ENCODE data around the gene RAPSN. TPM values are rescaled to one million over a fixed set of nuclear protein-coding genes. Genes with fewer than 3 reads are reported as not detected.

The RAPSN gene
- polyA plus RNA-seq, 2 donors = 0.13 to 0.16 TPM

DNA sequence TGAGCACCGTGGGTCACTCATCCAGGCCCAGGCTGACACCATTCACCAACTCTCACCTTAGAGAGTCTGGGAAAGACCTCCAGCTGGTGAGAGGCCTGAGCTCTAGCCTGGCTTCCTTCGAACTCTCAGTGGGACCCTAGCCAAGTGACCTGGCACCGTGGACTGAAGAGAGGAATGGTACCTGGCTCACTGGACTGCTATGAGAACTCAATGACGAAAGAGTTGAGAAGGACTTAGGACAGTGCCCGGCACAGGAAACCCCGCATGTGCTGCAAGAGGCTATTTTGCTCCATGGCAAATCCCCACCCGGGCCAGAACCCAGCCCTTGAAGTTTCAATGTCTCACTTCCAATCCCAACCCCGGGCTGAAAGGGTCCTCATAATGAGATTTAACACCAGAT, 605 bp upstream of the RAPSN start:
- Histone ChIP-seq H3K36me3 (ENCODE audit: control insufficient read depth in 2 of 2, insufficient read depth in 2 of 2, low read length in 1 of 2) (no peaks in the 10 kb centered on the region), H3K9me3 (ENCODE audit: control insufficient read depth in 2 of 2, insufficient read depth in 1 of 2, low read depth in 1 of 2, low read length in 1 of 2) (no peaks in the 10 kb centered on the region), H3K27ac (ENCODE audit: low read depth in 2 of 2, low read length in 1 of 2) (no peak overlapping the region), H3K4me1 (ENCODE audit: control insufficient read depth in 2 of 2, insufficient read depth in 2 of 2, low read length in 1 of 2) (peaks cover 0 to 4% of the 10 kb centered on the region in 2 donors), H3K4me3 (ENCODE audit: low read depth in 1 of 2, low read length in 2 of 2) (no peak overlapping the region), H3K27me3 (ENCODE audit: control insufficient read depth in 1 of 2, insufficient read depth in 2 of 2, low read length in 2 of 2) (no peaks in the 10 kb centered on the region)
- WGBS, 2 donors = 83 to 85% methylated on average over 8 of the region's 8 CpGs

DNA sequence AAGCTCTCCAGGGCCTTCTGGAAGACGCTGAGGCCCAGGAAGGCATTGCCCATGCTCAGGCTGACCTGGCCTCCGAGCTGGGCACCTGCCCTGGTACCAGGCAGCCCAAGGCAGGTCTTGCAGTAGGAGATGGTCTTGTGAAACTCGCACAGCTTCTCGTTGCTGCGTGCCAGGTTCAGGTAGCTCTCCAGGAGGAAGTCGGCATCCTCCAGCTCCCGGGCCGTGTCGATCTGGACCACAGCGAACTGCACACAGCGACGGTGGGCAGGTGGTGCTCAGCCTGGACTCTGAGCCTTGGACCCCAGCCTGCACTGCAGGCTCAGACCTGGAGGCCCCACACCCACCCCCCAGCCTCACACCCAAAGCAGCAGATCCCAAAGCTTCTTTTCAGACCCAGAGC, 1.0 kb downstream of the RAPSN start:
- Histone ChIP-seq H3K9me3 (ENCODE audit: control insufficient read depth in 2 of 2, insufficient read depth in 1 of 2, low read depth in 1 of 2, low read length in 1 of 2) (no peaks in the 10 kb centered on the region), H3K4me3 (ENCODE audit: low read depth in 1 of 2, low read length in 2 of 2) (no peak overlapping the region), H3K27me3 (ENCODE audit: control insufficient read depth in 1 of 2, insufficient read depth in 2 of 2, low read length in 2 of 2) (no peaks in the 10 kb centered on the region), H3K27ac (ENCODE audit: low read depth in 2 of 2, low read length in 1 of 2) (no peak overlapping the region), H3K36me3 (ENCODE audit: control insufficient read depth in 2 of 2, insufficient read depth in 2 of 2, low read length in 1 of 2) (no peaks in the 10 kb centered on the region), H3K4me1 (ENCODE audit: control insufficient read depth in 2 of 2, insufficient read depth in 2 of 2, low read length in 1 of 2) (peaks cover 0 to 4% of the 10 kb centered on the region in 2 donors)
- 89 to 91% methylated on average over 12 of the region's 12 CpGs for WGBS, 2 donors

DNA sequence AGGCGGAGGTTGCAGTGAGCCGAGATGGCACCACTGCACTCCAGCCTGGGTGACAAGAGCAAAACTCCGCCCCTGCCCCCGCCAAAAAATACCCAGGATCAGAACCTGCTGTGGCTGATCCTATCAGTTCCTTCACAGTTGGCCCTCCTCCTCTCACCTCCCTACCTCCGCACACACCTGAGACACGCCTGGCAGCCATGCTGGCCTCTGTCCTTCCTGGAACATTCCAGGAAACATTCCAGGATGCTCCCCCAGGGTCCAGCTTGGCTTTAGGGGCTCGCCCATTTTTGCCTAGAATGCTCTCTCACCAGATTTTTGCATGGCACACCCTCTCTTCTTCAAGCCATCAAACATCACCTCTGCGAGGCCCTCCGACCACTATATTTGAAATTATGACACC, 2.1 kb downstream of the RAPSN start:
- WGBS, 2 donors = 87 to 90% methylated on average over 9 of the region's 9 CpGs

DNA sequence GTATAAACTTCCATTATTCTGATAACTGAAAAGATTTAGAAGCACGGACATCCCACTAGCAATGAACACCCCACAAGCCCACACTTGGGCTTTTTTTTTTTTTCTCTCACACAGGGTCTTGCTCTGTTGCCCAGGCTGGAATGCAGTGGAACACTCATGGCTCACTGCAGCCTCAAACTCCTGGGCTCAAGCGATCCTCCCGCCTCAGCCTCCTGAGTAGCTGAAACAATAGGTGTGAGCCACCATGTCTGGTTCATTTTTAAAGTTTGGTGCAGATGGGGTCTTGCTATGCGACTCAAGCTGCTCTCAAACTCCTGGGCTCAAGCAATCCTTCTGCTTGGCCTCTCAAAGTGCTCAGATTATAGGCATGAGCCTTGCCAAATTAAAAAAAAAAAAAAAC, 3.1 kb downstream of the RAPSN start:
- no peaks in the 10 kb centered on the region for H3K36me3 ChIP-seq (ENCODE audit: control insufficient read depth in 2 of 2, insufficient read depth in 2 of 2, low read length in 1 of 2)
- H3K4me1 ChIP-seq (ENCODE audit: control insufficient read depth in 2 of 2, insufficient read depth in 2 of 2, low read length in 1 of 2) = peaks cover 0 to 4% of the 10 kb centered on the region in 2 donors
- no peak overlapping the region for H3K4me3 ChIP-seq (ENCODE audit: low read depth in 1 of 2, low read length in 2 of 2)
- H3K27ac ChIP-seq (ENCODE audit: low read depth in 2 of 2, low read length in 1 of 2) = no peak overlapping the region
- 92 to 94% methylated on average over 4 of the region's 4 CpGs for WGBS, 2 donors
- no peaks in the 10 kb centered on the region for H3K27me3 ChIP-seq (ENCODE audit: control insufficient read depth in 1 of 2, insufficient read depth in 2 of 2, low read length in 2 of 2)
- H3K9me3 ChIP-seq (ENCODE audit: control insufficient read depth in 2 of 2, insufficient read depth in 1 of 2, low read depth in 1 of 2, low read length in 1 of 2) = no peaks in the 10 kb centered on the region

More for the DNA sequence above, 2.1 kb downstream of the RAPSN start:
- Histone ChIP-seq H3K27ac (ENCODE audit: low read depth in 2 of 2, low read length in 1 of 2) (no peak overlapping the region), H3K9me3 (ENCODE audit: control insufficient read depth in 2 of 2, insufficient read depth in 1 of 2, low read depth in 1 of 2, low read length in 1 of 2) (no peaks in the 10 kb centered on the region), H3K4me1 (ENCODE audit: control insufficient read depth in 2 of 2, insufficient read depth in 2 of 2, low read length in 1 of 2) (peaks cover 0 to 4% of the 10 kb centered on the region in 2 donors), H3K36me3 (ENCODE audit: control insufficient read depth in 2 of 2, insufficient read depth in 2 of 2, low read length in 1 of 2) (no peaks in the 10 kb centered on the region), H3K4me3 (ENCODE audit: low read depth in 1 of 2, low read length in 2 of 2) (no peak overlapping the region), H3K27me3 (ENCODE audit: control insufficient read depth in 1 of 2, insufficient read depth in 2 of 2, low read length in 2 of 2) (no peaks in the 10 kb centered on the region)

DNA sequence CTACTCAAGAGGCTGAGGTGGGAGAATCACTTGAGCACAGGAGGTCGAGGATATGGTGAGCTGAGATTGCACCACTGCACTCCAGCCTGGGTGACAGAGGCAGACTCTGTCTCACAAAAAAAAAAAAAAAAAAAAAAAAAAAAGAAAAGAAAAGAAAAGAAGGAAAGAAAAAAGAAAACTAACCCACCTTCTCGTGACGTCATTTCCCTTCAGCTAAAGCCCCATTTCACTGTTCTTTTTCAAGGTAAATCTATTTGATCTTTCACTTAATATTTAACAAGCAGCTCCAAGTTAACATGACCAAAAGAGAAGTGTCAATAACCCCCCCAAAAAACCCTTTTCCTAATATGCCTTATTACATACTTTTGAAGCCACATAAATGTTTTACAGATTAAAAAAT, 5.1 kb downstream of the RAPSN start:
- 81 to 84% methylated on average over 3 of the region's 3 CpGs for WGBS, 2 donors
- no peak overlapping the region for H3K4me3 ChIP-seq (ENCODE audit: low read depth in 1 of 2, low read length in 2 of 2)

DNA sequence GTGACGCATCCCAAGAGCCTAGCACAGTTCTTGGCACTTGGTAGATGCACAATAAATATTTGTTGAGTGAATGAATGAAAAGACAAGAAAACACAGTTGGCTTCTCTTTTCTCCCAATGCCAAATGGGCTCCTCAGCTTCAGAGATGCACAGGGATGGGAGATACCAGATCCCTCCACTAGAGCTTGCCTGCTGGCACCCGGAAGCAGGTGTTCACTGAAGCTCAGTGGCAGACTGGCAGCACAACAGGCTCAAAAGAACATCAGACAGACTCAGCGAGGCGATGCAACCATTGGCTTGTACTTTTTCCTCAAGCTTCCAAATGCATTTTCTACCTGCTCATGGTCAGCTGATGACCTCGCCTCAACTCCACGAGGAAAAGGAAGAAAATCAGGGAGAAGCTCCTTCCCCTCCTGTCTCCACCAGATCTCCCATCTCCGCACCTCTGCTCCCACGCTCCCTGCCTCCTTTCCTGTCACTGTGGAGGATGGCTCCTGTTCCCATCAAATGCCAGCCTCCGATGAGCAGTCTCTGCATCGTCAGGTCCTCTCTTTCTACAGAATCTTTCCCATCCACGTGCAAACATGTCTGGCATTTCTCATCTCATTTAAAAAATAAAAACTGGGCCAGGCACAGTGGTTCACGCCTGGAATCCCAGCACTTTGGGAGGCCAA, 5.8 kb downstream of the RAPSN start:
- 80 to 84% methylated on average over 12 of the region's 12 CpGs for WGBS, 2 donors
- Histone ChIP-seq H3K9me3 (ENCODE audit: control insufficient read depth in 2 of 2, insufficient read depth in 1 of 2, low read depth in 1 of 2, low read length in 1 of 2) (no peaks in the 10 kb centered on the region), H3K4me1 (ENCODE audit: control insufficient read depth in 2 of 2, insufficient read depth in 2 of 2, low read length in 1 of 2) (no peaks in the 10 kb centered on the region), H3K36me3 (ENCODE audit: control insufficient read depth in 2 of 2, insufficient read depth in 2 of 2, low read length in 1 of 2) (no peaks in the 10 kb centered on the region), H3K27me3 (ENCODE audit: control insufficient read depth in 1 of 2, insufficient read depth in 2 of 2, low read length in 2 of 2) (no peaks in the 10 kb centered on the region), H3K4me3 (ENCODE audit: low read depth in 1 of 2, low read length in 2 of 2) (no peak overlapping the region), H3K27ac (ENCODE audit: low read depth in 2 of 2, low read length in 1 of 2) (no peak overlapping the region)

More for the DNA sequence above, 5.1 kb downstream of the RAPSN start:
- H3K4me1 ChIP-seq (ENCODE audit: control insufficient read depth in 2 of 2, insufficient read depth in 2 of 2, low read length in 1 of 2) = no peaks in the 10 kb centered on the region
- no peaks in the 10 kb centered on the region for H3K9me3 ChIP-seq (ENCODE audit: control insufficient read depth in 2 of 2, insufficient read depth in 1 of 2, low read depth in 1 of 2, low read length in 1 of 2)
- H3K27ac ChIP-seq (ENCODE audit: low read depth in 2 of 2, low read length in 1 of 2) = no peak overlapping the region
- no peaks in the 10 kb centered on the region for H3K36me3 ChIP-seq (ENCODE audit: control insufficient read depth in 2 of 2, insufficient read depth in 2 of 2, low read length in 1 of 2)
- no peaks in the 10 kb centered on the region for H3K27me3 ChIP-seq (ENCODE audit: control insufficient read depth in 1 of 2, insufficient read depth in 2 of 2, low read length in 2 of 2)

DNA sequence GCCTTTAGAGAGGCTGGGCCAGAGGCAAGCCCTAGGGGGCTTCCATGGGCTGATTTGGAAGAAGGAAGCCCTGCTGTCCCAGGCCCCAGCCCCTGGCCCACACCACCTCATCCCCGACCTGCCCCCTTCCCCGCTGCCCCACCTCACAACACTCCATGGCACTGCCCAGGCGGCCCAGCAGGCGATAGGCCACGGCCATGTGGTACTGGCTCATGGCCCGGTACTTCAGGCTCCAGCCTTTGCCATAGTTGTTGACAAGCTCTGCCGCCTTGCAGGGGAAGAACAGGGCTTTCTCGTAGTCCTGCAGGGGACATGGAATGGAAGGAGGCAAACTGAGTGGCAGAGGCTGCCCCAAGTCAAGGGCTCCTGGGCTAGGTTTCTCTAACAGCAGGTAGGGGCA, 6.4 kb downstream of the RAPSN start:
- Histone ChIP-seq H3K27me3 (ENCODE audit: control insufficient read depth in 1 of 2, insufficient read depth in 2 of 2, low read length in 2 of 2) (no peaks in the 10 kb centered on the region), H3K9me3 (ENCODE audit: control insufficient read depth in 2 of 2, insufficient read depth in 1 of 2, low read depth in 1 of 2, low read length in 1 of 2) (no peaks in the 10 kb centered on the region), H3K4me1 (ENCODE audit: control insufficient read depth in 2 of 2, insufficient read depth in 2 of 2, low read length in 1 of 2) (no peaks in the 10 kb centered on the region), H3K4me3 (ENCODE audit: low read depth in 1 of 2, low read length in 2 of 2) (no peak overlapping the region), H3K36me3 (ENCODE audit: control insufficient read depth in 2 of 2, insufficient read depth in 2 of 2, low read length in 1 of 2) (no peaks in the 10 kb centered on the region), H3K27ac (ENCODE audit: low read depth in 2 of 2, low read length in 1 of 2) (no peak overlapping the region)
- WGBS, 2 donors = 89 to 90% methylated on average over 8 of the region's 8 CpGs

DNA sequence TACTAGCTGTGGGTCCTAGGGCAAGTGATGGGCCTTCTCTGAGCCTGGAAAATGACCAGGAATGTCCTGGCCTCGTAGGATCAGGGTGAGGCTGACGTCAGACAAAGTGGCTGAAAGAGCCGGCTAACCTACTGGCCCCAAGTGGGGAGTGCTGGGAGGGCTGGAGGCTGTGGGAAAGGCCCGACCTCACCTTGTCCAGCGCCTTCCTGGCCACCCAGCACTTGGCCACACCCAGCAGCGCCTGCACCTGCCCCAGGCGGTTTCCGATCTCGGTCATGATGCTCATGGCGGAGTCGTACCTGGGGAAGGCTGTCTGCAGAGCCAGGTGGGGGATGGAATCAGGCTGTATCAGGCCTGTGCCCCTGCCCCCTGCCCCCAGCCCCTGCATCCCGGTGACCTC, 7.5 kb downstream of the RAPSN start:
- WGBS, 2 donors = 82 to 83% methylated on average over 12 of the region's 12 CpGs
- Histone ChIP-seq H3K27me3 (ENCODE audit: control insufficient read depth in 1 of 2, insufficient read depth in 2 of 2, low read length in 2 of 2) (no peaks in the 10 kb centered on the region), H3K36me3 (ENCODE audit: control insufficient read depth in 2 of 2, insufficient read depth in 2 of 2, low read length in 1 of 2) (no peaks in the 10 kb centered on the region), H3K4me3 (ENCODE audit: low read depth in 1 of 2, low read length in 2 of 2) (no peak overlapping the region), H3K9me3 (ENCODE audit: control insufficient read depth in 2 of 2, insufficient read depth in 1 of 2, low read depth in 1 of 2, low read length in 1 of 2) (no peaks in the 10 kb centered on the region), H3K4me1 (ENCODE audit: control insufficient read depth in 2 of 2, insufficient read depth in 2 of 2, low read length in 1 of 2) (no peaks in the 10 kb centered on the region), H3K27ac (ENCODE audit: low read depth in 2 of 2, low read length in 1 of 2) (no peak overlapping the region)

DNA sequence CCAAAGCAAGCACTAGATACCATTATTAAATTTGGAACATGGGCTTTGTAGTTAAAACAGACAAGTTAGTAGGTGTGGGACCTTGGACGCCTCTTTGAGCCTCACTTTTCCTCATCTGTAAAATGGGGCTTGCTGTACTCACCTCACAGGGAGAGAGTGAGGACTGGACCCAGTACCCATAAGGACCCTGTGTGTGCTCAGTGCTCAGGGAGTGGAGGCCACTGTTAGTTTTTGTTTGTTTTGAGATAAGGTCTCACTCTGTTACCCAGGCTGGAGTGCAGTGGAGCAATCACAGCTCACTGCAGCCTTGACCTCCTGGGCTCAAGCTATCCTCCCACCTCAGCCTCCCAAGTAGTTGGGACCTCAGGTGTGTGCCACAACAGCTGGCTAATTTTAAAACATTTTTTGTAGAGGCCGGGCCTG, 8.9 kb downstream of the RAPSN start:
- Histone ChIP-seq H3K27me3 (ENCODE audit: control insufficient read depth in 1 of 2, insufficient read depth in 2 of 2, low read length in 2 of 2) (no peaks in the 10 kb centered on the region), H3K9me3 (ENCODE audit: control insufficient read depth in 2 of 2, insufficient read depth in 1 of 2, low read depth in 1 of 2, low read length in 1 of 2) (no peaks in the 10 kb centered on the region), H3K4me3 (ENCODE audit: low read depth in 1 of 2, low read length in 2 of 2) (no peak overlapping the region), H3K4me1 (ENCODE audit: control insufficient read depth in 2 of 2, insufficient read depth in 2 of 2, low read length in 1 of 2) (no peaks in the 10 kb centered on the region), H3K27ac (ENCODE audit: low read depth in 2 of 2, low read length in 1 of 2) (no peak overlapping the region), H3K36me3 (ENCODE audit: control insufficient read depth in 2 of 2, insufficient read depth in 2 of 2, low read length in 1 of 2) (no peaks in the 10 kb centered on the region)
- WGBS, 2 donors = 83 to 93% methylated on average over 2 of the region's 2 CpGs

DNA sequence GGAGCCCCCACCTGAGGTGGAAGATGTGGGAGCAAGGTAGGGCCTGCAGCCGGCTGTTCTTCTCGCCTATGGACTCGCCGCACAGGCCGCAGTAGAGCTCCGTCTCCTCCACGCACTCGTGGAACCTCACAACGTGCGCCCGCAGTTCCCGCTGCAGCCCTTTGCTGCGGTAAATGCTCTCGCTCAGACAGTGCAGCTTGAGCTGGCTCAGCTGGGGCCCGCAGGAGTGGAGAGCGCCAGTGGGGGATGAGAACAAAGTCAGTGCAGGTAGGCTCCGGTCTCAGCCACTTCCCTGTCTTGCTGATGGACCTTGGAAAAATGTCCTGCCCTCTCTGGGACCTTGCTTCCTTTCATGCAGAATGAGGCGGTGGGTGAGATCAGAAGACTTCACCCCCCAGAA, 10.2 kb downstream of the RAPSN start:
- no peaks in the 10 kb centered on the region for H3K27me3 ChIP-seq (ENCODE audit: control insufficient read depth in 1 of 2, insufficient read depth in 2 of 2, low read length in 2 of 2)
- 93% methylated on average over 18 of the region's 18 CpGs for WGBS, 2 donors

More for the DNA sequence above, 10.2 kb downstream of the RAPSN start:
- no peaks in the 10 kb centered on the region for H3K4me1 ChIP-seq (ENCODE audit: control insufficient read depth in 2 of 2, insufficient read depth in 2 of 2, low read length in 1 of 2)
- no peak overlapping the region for H3K27ac ChIP-seq (ENCODE audit: low read depth in 2 of 2, low read length in 1 of 2)
- no peaks in the 10 kb centered on the region for H3K36me3 ChIP-seq (ENCODE audit: control insufficient read depth in 2 of 2, insufficient read depth in 2 of 2, low read length in 1 of 2)
- H3K4me3 ChIP-seq (ENCODE audit: low read depth in 1 of 2, low read length in 2 of 2) = no peak overlapping the region
- H3K9me3 ChIP-seq (ENCODE audit: control insufficient read depth in 2 of 2, insufficient read depth in 1 of 2, low read depth in 1 of 2, low read length in 1 of 2) = no peaks in the 10 kb centered on the region

All from esophagus (tissue), 2 donors.